ENCODE data around the gene SAMD13.
"Not testable (repeated sequence)": the region's sequence is repeated elsewhere in the genome, so short reads cannot be mapped to it uniquely, and the experiment has no call there.

The SAMD13 gene

GRCh38 chr1:84286071-84286470, 15.4 kb upstream of the SAMD13 start:
- DNase-seq (ENCODE audit: low spot score): no peak

GRCh38 chr1:84287389-84287788, 14.1 kb upstream of the SAMD13 start:
- not testable (repeated sequence) for DNase-seq (ENCODE audit: low spot score)

- DNase-seq (ENCODE audit: low spot score): no peak
Observed at GRCh38 chr1:84289169-84289785, 12.2 kb upstream of the SAMD13 start.

- DNase-seq (ENCODE audit: low spot score): no peak
Observed at GRCh38 chr1:84291882-84292655, 9.4 kb upstream of the SAMD13 start.

GRCh38 chr1:84293766-84294165, 7.7 kb upstream of the SAMD13 start:
- DNase-seq (ENCODE audit: low spot score): no peak

- no peak for DNase-seq (ENCODE audit: low spot score)
Observed at GRCh38 chr1:84294751-84295150, 6.8 kb upstream of the SAMD13 start.

- DNase-seq (ENCODE audit: low spot score): no peak
Observed at GRCh38 chr1:84297546-84298244, 3.8 kb upstream of the SAMD13 start.

- peak; percentile 51 for DNase-seq (ENCODE audit: low spot score)
Observed at GRCh38 chr1:84298328-84298683, 3.2 kb upstream of the SAMD13 start.

GRCh38 chr1:84298684-84299535, 2.6 kb upstream of the SAMD13 start:
- DNase-seq (ENCODE audit: low spot score): peak; percentile 44

GRCh38 chr1:84299536-84300170, 1.9 kb upstream of the SAMD13 start:
- DNase-seq (ENCODE audit: low spot score): no peak

GRCh38 chr1:84300501-84300900, 1.0 kb upstream of the SAMD13 start:
- DNase-seq (ENCODE audit: low spot score): no peak

GRCh38 chr1:84301785-84302385, 377 bp downstream of the SAMD13 start:
- DNase-seq (ENCODE audit: low spot score): peak; percentile 31

- DNase-seq (ENCODE audit: low spot score): peak; percentile 31
Observed at GRCh38 chr1:84303314-84303830, 1.9 kb downstream of the SAMD13 start.

GRCh38 chr1:84307398-84307797, 5.9 kb downstream of the SAMD13 start:
- DNase-seq (ENCODE audit: low spot score): no peak

GRCh38 chr1:84311296-84311695, 9.8 kb downstream of the SAMD13 start:
- DNase-seq (ENCODE audit: low spot score): no peak

- no peak for DNase-seq (ENCODE audit: low spot score)
Observed at GRCh38 chr1:84319662-84320061, 18.2 kb downstream of the SAMD13 start.

- DNase-seq (ENCODE audit: low spot score): no peak
Observed at GRCh38 chr1:84327830-84328229, 26.3 kb downstream of the SAMD13 start.

GRCh38 chr1:84330125-84330984, 28.8 kb downstream of the SAMD13 start:
- DNase-seq (ENCODE audit: low spot score): no peak

- DNase-seq (ENCODE audit: low spot score): no peak
Observed at GRCh38 chr1:84339503-84339902, 38.0 kb downstream of the SAMD13 start.

- no peak for DNase-seq (ENCODE audit: low spot score)
Observed at GRCh38 chr1:84344286-84344685, 42.8 kb downstream of the SAMD13 start.
